ENCODE data around the gene ZBTB18.

The ZBTB18 gene

GRCh38 chr1:244104309-244105060 is 53.4 kb downstream of the ZBTB18 start:
- H3K4me3 ChIP-seq (ENCODE audit: low read depth, low read length) = no peak overlapping the region
- no peak for DNase-seq (ENCODE audit: low read depth)
- no peak for TF ChIP-seq CTCF (IDR thresholded peaks at IDR 0.05; ENCODE audit: control insufficient read depth, extremely low read depth, insufficient read depth)

- no peak for DNase-seq (ENCODE audit: low read depth)
- H3K4me3 ChIP-seq (ENCODE audit: low read depth, low read length) = no peak overlapping the region
- TF ChIP-seq CTCF (IDR thresholded peaks at IDR 0.05; ENCODE audit: control insufficient read depth, extremely low read depth, insufficient read depth) = no peak
Measured at GRCh38 chr1:244106176-244106575, 55.1 kb downstream of the ZBTB18 start.

Measured in LNCaP clone FGC (cell line).